ENCODE data around the gene TNNC1. TPM values are rescaled to one million over a fixed set of nuclear protein-coding genes. Genes with fewer than 3 reads are reported as not detected.

TNNC1 gene
- total RNA-seq, 1 experiment from 2014 or later: 5.6 TPM

DNA sequence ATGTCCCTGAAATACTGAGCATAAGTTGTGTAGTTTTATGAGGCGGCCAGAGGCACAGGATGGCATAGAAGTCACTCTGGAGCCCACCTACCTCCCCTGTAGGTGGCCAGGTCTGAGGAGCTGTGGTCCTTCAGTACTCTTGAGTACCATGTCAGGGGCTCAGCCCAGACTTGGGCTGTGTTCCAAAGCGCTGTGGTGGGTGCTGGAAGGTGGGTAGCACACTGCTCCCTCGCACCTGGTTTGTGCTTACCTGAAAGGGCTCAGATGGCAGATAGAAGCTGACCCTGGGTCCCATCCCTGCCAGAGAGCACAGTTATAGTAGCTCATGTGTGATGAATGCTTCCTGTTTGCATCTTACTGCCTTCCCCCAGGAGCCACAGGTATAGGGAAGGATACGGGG, 17.1 kb upstream of the TNNC1 start:
- Histone ChIP-seq H2BK15ac (ENCODE audit: low read depth, low read length) (no peak overlapping the region), H4K5ac (ENCODE audit: insufficient read length, low read depth, low read length) (no peak overlapping the region), H2BK20ac (ENCODE audit: low read depth, low read length, poor library complexity, severe bottlenecking) (no peak overlapping the region), H3K23me2 (ENCODE audit: insufficient read length, low read depth, low read length, poor library complexity, severe bottlenecking) (no peaks in the 10 kb centered on the region), H2AK5ac (ENCODE audit: insufficient read length, low read length) (no peak overlapping the region), H3K18ac (ENCODE audit: insufficient read length, low read depth, low read length) (no peak overlapping the region), H3T11ph (ENCODE audit: low read length) (no peak overlapping the region), H2BK12ac (ENCODE audit: insufficient read length, low read depth, low read length) (no peak overlapping the region), H3K79me1 (ENCODE audit: insufficient read depth, low read depth, low read length, poor library complexity, severe bottlenecking) (peaks cover under 1% of the 10 kb centered on the region), H3K23ac (ENCODE audit: insufficient read length, low read depth, low read length) (no peak overlapping the region), H3K27me3 (ENCODE audit: insufficient read depth, low read length) (no peaks in the 10 kb centered on the region), H3K14ac (ENCODE audit: insufficient read depth, low read length) (no peak overlapping the region; the same call in 1 of the 2 replicates), H3K9me3 (ENCODE audit: control insufficient read depth, low read depth, low read length) (no peaks in the 10 kb centered on the region), H2BK5ac (ENCODE audit: insufficient read length, low read length) (no peak overlapping the region), H2BK120ac (ENCODE audit: low read depth, low read length, poor library complexity, severe bottlenecking) (no peak overlapping the region), H2AFZ (ENCODE audit: low read length) (no peak overlapping the region), H3K4ac (ENCODE audit: low read depth, low read length) (no peak overlapping the region), H3K4me2 (ENCODE audit: insufficient read depth, insufficient read length, low read length) (no peak overlapping the region), H3K56ac (ENCODE audit: insufficient read length, low read depth, low read length) (no peak overlapping the region), H3K79me2 (ENCODE audit: insufficient read depth, low read length) (no peaks in the 10 kb centered on the region), H4K8ac (replicated peaks; ENCODE audit: insufficient read length, low read depth, low read length) (no peak overlapping the region), H3K27ac (ENCODE audit: insufficient read length, low read depth, low read length) (no peak overlapping the region), H4K91ac (ENCODE audit: insufficient read length, low read depth, low read length) (no peak overlapping the region), H3K9ac (ENCODE audit: extremely low read depth, insufficient read length, low read length) (no peak overlapping the region), H3K4me1 (ENCODE audit: insufficient read depth, low read length) (no peaks in the 10 kb centered on the region), H4K20me1 (ENCODE audit: control insufficient read depth, insufficient read depth, insufficient read length) (no peaks in the 10 kb centered on the region)
- no CpG with 5 or more reads among the region's 4 CpGs for WGBS (ENCODE audit: extremely low coverage, insufficient read length, low lambda C conversion rate)
- TF ChIP-seq, protein P1, sequence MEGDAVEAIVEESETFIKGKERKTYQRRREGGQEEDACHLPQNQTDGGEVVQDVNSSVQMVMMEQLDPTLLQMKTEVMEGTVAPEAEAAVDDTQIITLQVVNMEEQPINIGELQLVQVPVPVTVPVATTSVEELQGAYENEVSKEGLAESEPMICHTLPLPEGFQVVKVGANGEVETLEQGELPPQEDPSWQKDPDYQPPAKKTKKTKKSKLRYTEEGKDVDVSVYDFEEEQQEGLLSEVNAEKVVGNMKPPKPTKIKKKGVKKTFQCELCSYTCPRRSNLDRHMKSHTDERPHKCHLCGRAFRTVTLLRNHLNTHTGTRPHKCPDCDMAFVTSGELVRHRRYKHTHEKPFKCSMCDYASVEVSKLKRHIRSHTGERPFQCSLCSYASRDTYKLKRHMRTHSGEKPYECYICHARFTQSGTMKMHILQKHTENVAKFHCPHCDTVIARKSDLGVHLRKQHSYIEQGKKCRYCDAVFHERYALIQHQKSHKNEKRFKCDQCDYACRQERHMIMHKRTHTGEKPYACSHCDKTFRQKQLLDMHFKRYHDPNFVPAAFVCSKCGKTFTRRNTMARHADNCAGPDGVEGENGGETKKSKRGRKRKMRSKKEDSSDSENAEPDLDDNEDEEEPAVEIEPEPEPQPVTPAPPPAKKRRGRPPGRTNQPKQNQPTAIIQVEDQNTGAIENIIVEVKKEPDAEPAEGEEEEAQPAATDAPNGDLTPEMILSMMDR (conservative IDR thresholded peaks at IDR 0.05): no peak
- Mint-ChIP-seq H3K36me3 (ENCODE audit: insufficient read depth in 1 of 3, low read depth in 3 of 3) (peaks cover 30 to 62% (median 55%) of the 10 kb centered on the region in 3 experiments), H3K9me3 (no peaks in the 10 kb centered on the region), H3K27ac (peak overlapping the region in 1 of 3 experiments; percentile 65; a peak in 2 of 7 replicates), H3K4me3 (no peak overlapping the region), H3K27me3 (ENCODE audit: low read depth) (no peaks in the 10 kb centered on the region), H3K4me1 (peaks cover 0 to 6% of the 10 kb centered on the region in 2 experiments; a peak in 2 of 4 replicates)
- peak; percentile 21 for DNase-seq
